T-helper 17 cell (primary cell): ENCODE data around the gene CIT. TPM values are rescaled to one million over a fixed set of nuclear protein-coding genes. Genes with fewer than 3 reads are reported as not detected.

ENCODE experiments used
- ATAC-seq: fragments of 150-1000 bp; cut with Tn5 transposase; 2 replicates; pipeline ENCODE4 v1.10.0; 2021; ENCODE audit warnings: mild to moderate bottlenecking, moderate library complexity
- DNase-seq, 3 donors: peaks; one replicate each; pipeline versions ENCODE4 v3.0.0 to v3.0.0-alpha.2; 2020 to 2021
- H3K9me3 ChIP-seq: one replicate; pipeline ENCODE4 v1.7.0; 2013; ENCODE audit warnings: low read length, mild to moderate bottlenecking; ENCODE audit not compliant: control insufficient read depth, poor library complexity, severe bottlenecking
- H3K27ac Mint-ChIP-seq: one replicate; pipeline ENCODE4 v1.8.0; 2022; ENCODE audit warnings: mild to moderate bottlenecking, moderate library complexity, mixed read lengths
- H3K27me3 Mint-ChIP-seq: one replicate; pipeline ENCODE4 v1.8.0; 2022; ENCODE audit warnings: mixed read lengths
- H3K36me3 Mint-ChIP-seq: one replicate; pipeline ENCODE4 v1.8.0; 2022; ENCODE audit warnings: low read depth, mixed read lengths
- H3K4me1 Mint-ChIP-seq: one replicate; pipeline ENCODE4 v1.8.0; 2022; ENCODE audit warnings: mild to moderate bottlenecking, mixed read lengths
- H3K4me3 Mint-ChIP-seq: one replicate; pipeline ENCODE4 v1.8.0; 2022; ENCODE audit warnings: mild to moderate bottlenecking, moderate library complexity, mixed read lengths
- total RNA-seq, 4 donors: library from RNA in 2 of 4; stranded (reverse) in 2 of 4; gene quantifications; one replicate each; pipeline ENCODE4 v1.2.3 and lab custom pipeline; 2022 to 2026

Gene CIT
- total RNA-seq, 2 donors from 2014 or later: 1.6 to 2.5 TPM

DNA sequence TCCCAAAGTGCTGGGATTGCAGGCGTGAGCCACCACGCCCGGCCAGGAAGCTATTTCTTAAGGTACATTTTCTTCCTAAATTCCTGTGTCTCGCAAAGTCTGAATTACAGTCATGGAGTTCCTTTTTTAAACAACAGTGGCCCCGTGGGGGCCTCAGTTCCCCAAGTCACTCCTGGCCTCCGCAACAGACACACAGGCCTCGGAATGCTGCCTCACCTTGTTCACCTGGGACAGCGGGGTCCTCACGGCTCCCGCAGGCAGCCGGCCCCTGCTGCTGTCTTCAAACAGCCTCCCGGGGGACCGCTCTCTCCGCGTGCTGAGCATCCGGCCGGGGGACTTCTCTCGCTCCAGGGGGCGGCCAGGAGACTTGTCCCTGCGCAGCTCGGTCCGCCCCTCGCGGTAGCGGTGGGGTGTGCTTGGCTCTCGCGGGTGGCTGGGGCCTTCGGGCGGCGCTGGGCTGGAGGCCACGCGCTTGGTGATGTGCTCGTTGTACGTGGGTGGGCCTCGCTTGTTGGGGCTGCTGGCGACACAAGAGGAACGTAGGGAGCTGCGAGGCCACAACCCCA is 187.1 kb downstream of the CIT start:
- H3K4me1 Mint-ChIP-seq: peaks cover 2% of the 10 kb centered on the region
- no peak overlapping the region for H3K4me3 Mint-ChIP-seq
- no peaks in the 10 kb centered on the region for H3K9me3 ChIP-seq
- H3K27ac Mint-ChIP-seq: peak overlapping the region; percentile 24
- ATAC-seq (no peak), DNase-seq (no peak)
- H3K36me3 Mint-ChIP-seq: no peaks in the 10 kb centered on the region
- H3K27me3 Mint-ChIP-seq: no peaks in the 10 kb centered on the region

DNA sequence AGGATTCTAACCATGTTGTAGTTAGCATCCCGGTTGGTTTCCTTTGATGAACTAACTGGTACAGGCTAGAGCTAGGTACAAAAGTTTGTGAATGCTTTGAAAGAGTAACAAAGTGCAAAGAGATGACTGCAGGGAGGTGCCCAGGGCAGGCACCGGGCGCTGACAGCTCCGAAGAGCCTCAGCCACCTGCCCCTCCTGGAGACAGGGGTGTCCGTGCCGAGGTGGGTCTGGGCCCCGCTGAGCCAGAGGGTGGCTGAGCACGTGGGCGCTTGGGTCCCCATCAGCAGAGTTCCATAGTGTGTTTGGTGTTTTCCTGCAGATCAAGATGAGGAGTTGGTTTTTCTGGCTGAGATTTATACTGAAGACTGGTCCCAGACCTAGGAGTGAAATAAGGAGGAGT is 189.2 kb downstream of the CIT start:
- H3K4me3 Mint-ChIP-seq: no peak overlapping the region
- no peaks in the 10 kb centered on the region for H3K9me3 ChIP-seq
- H3K27me3 Mint-ChIP-seq: no peaks in the 10 kb centered on the region
- no peaks in the 10 kb centered on the region for H3K36me3 Mint-ChIP-seq
- H3K27ac Mint-ChIP-seq: peak overlapping the region; percentile 51
- DNase-seq: no peak
- ATAC-seq: no peak
- H3K4me1 Mint-ChIP-seq: peaks cover 4% of the 10 kb centered on the region

- Mint-ChIP-seq H3K4me3 (no peak overlapping the region), H3K27ac (peak overlapping the region; percentile 51), H3K4me1 (peaks cover 7% of the 10 kb centered on the region), H3K27me3 (no peaks in the 10 kb centered on the region), H3K36me3 (no peaks in the 10 kb centered on the region)
- H3K9me3 ChIP-seq: no peaks in the 10 kb centered on the region
- DNase-seq: no peak
- no peak for ATAC-seq
Observed at GRCh38 chr12:119687406-119687805, 189.7 kb downstream of the CIT start.

- no peak overlapping the region for H3K4me3 Mint-ChIP-seq
Observed at GRCh38 chr12:119686776-119687175, 190.3 kb downstream of the CIT start.

DNA sequence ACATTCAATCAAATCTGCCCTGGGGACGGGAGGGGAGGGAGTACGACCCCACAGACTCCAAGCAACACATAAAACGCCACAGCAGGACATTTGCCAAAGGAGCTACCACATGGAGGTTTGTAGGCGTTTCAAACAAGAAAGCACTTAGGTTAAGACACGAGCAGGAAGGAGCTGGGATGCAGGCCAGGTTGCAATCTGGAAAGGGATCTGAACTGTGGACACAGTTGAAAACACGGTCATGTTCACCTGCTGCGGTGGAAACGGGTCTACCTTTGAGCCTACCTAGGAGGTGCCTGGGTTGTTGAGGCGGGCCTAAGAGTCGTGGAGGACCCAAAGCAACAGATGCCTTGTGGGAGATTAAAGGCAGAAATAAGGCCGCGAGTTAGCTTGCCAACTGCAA is 190.8 kb downstream of the CIT start:
- H3K27me3 Mint-ChIP-seq: no peaks in the 10 kb centered on the region
- H3K4me1 Mint-ChIP-seq: peaks cover 9% of the 10 kb centered on the region
- H3K4me3 Mint-ChIP-seq: no peak overlapping the region
- no peak for DNase-seq
- no peaks in the 10 kb centered on the region for H3K9me3 ChIP-seq
- H3K27ac Mint-ChIP-seq: no peak overlapping the region
- ATAC-seq: no peak
- no peaks in the 10 kb centered on the region for H3K36me3 Mint-ChIP-seq

More at GRCh38 chr12:119686776-119687175, 190.3 kb downstream of the CIT start:
- H3K9me3 ChIP-seq: no peaks in the 10 kb centered on the region
- ATAC-seq (no peak), DNase-seq (no peak)
- Mint-ChIP-seq H3K27me3 (no peaks in the 10 kb centered on the region), H3K27ac (peak overlapping the region; percentile 51), H3K36me3 (no peaks in the 10 kb centered on the region), H3K4me1 (peaks cover 9% of the 10 kb centered on the region)

DNA sequence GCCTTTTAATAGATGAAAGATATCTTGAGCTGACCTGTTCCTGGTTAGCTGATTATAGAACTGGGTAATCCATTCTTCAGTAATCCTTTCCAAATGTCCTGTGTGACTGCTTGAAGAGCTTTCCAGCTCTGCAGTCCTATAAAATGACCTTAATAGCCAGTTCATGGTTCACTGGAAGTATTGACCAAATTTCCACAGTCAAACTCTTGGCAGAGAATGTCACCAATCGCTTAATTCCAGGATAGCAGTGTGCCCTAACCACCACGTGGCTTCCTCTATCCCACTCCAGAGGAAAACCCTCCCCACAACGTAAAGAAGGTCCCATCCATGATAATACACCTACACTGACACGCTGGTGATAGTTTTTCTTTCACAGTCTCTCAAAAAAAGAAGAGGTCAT is 191.7 kb downstream of the CIT start:
- H3K27ac Mint-ChIP-seq: no peak overlapping the region
- H3K4me1 Mint-ChIP-seq: peaks cover 9% of the 10 kb centered on the region
- no peaks in the 10 kb centered on the region for H3K27me3 Mint-ChIP-seq
- no peaks in the 10 kb centered on the region for H3K9me3 ChIP-seq
- no peak overlapping the region for H3K4me3 Mint-ChIP-seq
- DNase-seq (no peak), ATAC-seq (no peak)
- peaks cover under 1% of the 10 kb centered on the region for H3K36me3 Mint-ChIP-seq

- no peaks in the 10 kb centered on the region for H3K27me3 Mint-ChIP-seq
- DNase-seq: no peak
Observed at GRCh38 chr12:119684711-119685369, 192.3 kb downstream of the CIT start.

DNA sequence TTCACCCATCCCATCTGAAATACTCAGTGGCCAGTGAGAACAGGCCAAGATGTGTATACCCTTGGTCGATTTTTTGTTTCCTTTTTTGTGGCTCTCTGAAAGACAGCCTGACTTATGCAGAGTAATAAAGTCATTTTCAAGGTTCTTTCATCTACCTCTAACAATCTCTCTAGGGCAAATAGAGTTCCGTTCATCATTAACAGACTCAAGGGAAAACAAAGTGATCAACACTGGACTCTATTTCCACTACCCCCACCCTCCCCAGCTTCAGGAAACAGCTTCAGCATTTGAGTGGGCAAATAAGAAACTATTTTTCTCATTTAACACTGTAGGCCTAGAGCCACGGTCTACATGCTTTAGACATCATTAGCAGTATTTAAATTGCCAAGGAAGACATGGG is 193.3 kb downstream of the CIT start:
- peaks cover 9% of the 10 kb centered on the region for H3K4me1 Mint-ChIP-seq
- peaks cover 7% of the 10 kb centered on the region for H3K36me3 Mint-ChIP-seq

More at GRCh38 chr12:119684711-119685369, 192.3 kb downstream of the CIT start:
- Mint-ChIP-seq H3K36me3 (peaks cover 5% of the 10 kb centered on the region), H3K4me1 (peaks cover 9% of the 10 kb centered on the region), H3K4me3 (no peak overlapping the region), H3K27ac (no peak overlapping the region)
- H3K9me3 ChIP-seq: no peaks in the 10 kb centered on the region
- no peak for ATAC-seq

GRCh38 chr12:119683413-119683812 is 193.7 kb downstream of the CIT start:
- H3K27ac Mint-ChIP-seq: peak overlapping the region; percentile 72
- no peak for DNase-seq
- no peak overlapping the region for H3K4me3 Mint-ChIP-seq
- no peaks in the 10 kb centered on the region for H3K9me3 ChIP-seq
- peaks cover 9% of the 10 kb centered on the region for H3K4me1 Mint-ChIP-seq
- H3K27me3 Mint-ChIP-seq: no peaks in the 10 kb centered on the region
- H3K36me3 Mint-ChIP-seq: peaks cover 7% of the 10 kb centered on the region
- ATAC-seq: no peak

More for the DNA sequence above, 193.3 kb downstream of the CIT start:
- H3K4me3 Mint-ChIP-seq: no peak overlapping the region
- ATAC-seq (no peak), DNase-seq (no peak)
- H3K27me3 Mint-ChIP-seq: no peaks in the 10 kb centered on the region
- H3K9me3 ChIP-seq: no peaks in the 10 kb centered on the region
- peak overlapping the region; percentile 72 for H3K27ac Mint-ChIP-seq

DNA sequence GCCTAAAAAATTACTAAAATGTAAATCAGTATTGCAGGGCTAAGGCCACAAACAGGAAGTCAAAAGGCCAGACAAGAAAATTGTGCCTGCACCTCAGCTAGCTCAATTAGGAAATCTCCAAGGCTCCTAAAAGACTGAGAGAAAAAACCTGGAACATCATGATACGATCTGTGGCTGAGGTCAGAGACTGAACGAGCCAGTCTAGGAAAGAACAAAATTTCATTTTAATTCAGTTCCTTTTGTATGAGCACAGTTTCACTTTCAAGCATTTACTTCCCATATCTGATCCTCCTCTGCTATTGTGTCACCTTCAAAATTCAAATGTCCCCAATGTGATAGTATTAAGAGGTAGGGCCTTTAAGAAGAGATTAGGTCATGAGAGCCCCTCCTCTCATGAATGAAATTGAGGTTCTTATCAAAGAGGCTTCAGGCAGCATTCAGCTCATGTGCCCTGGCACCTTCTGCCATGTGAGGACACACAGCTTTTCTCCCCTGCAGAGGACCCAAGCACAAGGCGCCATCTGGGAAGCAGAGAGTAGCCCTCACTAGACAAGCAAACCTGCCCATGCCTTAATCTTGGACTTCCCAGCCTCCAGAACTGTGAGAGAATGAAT is 194.4 kb downstream of the CIT start:
- Mint-ChIP-seq H3K27ac (peak overlapping the region; percentile 72), H3K4me3 (no peak overlapping the region), H3K4me1 (peaks cover 7% of the 10 kb centered on the region), H3K36me3 (peaks cover 7% of the 10 kb centered on the region), H3K27me3 (no peaks in the 10 kb centered on the region)
- H3K9me3 ChIP-seq: no peaks in the 10 kb centered on the region
- ATAC-seq (peak; percentile 36), DNase-seq (no peak)

- peak; percentile 41 for ATAC-seq
- DNase-seq: no peak
- Mint-ChIP-seq H3K4me1 (peaks cover 7% of the 10 kb centered on the region), H3K4me3 (no peak overlapping the region), H3K27me3 (no peaks in the 10 kb centered on the region), H3K27ac (peak overlapping the region; percentile 72), H3K36me3 (peaks cover 7% of the 10 kb centered on the region)
- no peaks in the 10 kb centered on the region for H3K9me3 ChIP-seq
Observed at GRCh38 chr12:119681728-119682638, 195.1 kb downstream of the CIT start.

GRCh38 chr12:119681111-119681510 is 196.0 kb downstream of the CIT start:
- no peak for ATAC-seq
- Mint-ChIP-seq H3K27ac (no peak overlapping the region), H3K4me1 (peaks cover 10% of the 10 kb centered on the region), H3K27me3 (no peaks in the 10 kb centered on the region), H3K4me3 (no peak overlapping the region), H3K36me3 (peaks cover 10% of the 10 kb centered on the region)
- no peak for DNase-seq
- no peaks in the 10 kb centered on the region for H3K9me3 ChIP-seq

DNA sequence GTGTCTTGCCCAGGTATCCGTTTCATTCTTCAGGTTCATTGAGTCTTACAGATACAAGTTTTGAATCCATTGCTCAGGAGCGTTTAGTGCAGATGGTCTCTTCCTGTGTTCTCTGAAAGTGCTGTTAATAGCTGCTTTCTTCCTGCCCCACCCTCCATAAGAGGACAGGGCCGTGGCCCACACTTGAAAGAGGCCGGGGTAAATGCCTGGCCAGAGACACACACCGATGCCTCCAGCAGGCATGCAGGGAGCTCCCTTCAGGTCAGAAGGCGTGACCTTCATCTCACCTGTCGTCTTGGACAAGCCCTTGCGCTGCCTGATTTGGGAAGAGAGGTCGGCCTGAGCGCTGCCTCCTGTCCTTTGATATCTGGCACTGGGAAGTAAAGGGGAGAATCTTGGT is 197.6 kb downstream of the CIT start:
- ATAC-seq: no peak
- H3K36me3 Mint-ChIP-seq: peaks cover 12% of the 10 kb centered on the region

More for the DNA sequence above, 197.6 kb downstream of the CIT start:
- no peak for DNase-seq
- Mint-ChIP-seq H3K27ac (no peak overlapping the region), H3K27me3 (no peaks in the 10 kb centered on the region), H3K4me3 (no peak overlapping the region), H3K4me1 (peaks cover 10% of the 10 kb centered on the region)
- H3K9me3 ChIP-seq: no peaks in the 10 kb centered on the region
